NCI-H1694 treated with DMSO at 0.1 percent for 48 hours (cell line): Measurements from ENCODE around the gene IL31RA.

Experiments
- DNase-seq: peaks from one replicate; lab custom pipeline; 2025; lab: John Stamatoyannopoulos, UW

IL31RA gene

GRCh38 chr5:55860288-55860687 lies 9.1 kb downstream of the IL31RA start:
- DNase-seq, result no peak

DNA sequence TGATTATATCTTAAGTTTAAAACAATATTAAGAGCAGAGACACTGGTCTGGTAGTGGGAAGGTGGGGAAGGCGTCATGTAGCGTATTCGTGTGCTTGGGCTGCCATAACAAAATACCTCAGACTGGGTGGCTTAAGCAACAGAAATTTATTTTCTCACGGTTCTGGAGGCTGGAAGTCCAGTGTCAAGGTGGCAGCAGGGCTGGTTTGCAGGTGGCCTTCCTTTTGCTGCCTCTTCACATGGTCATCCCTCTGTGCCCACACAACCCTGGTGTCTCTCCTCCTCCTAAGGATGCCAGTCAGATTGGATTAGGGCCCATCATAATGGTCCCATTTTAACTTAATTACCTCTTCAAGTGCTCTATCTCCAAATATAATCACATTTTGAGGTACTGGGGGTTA lies 9.6 kb downstream of the IL31RA start:
- DNase-seq, result no peak

DNA sequence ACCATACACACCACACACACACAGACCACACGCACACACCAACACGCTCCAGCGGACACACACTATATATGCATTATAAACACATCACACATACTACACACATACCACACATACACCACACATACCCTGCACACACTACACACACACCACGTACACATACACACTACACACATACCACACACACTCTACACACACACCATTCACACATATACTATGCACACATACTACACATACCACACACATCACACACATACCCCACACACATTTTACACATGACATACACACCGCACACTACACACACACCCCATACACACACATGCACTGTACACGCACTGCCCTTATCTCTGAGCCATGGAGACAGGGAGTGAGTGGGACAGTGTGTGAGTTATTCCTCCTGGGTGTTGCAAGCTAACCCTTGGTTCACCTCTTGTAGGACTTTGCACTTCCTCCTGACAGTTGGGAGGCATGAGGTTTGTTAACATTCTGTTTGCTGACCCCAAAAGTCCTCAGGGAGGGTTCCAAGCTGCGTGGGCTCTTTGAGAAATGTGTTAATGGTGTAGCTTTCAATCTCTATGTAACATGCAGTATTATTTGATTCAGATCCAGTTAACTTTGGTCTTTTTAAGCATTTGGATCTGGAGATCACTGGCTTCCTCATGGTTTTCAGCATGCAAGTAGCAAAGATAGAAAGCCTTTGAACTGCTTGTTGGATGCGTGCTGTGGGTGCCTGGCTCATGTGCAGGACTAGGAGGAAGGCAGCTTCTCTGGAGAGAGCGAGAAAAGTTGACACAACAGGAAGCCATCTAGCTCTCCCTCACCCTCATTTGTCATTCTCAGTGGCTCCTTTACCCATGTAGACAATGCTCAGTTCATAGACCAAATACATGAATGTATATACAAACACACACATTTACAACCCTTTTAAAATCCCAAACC lies 13.7 kb downstream of the IL31RA start:
- DNase-seq, result no peak

DNA sequence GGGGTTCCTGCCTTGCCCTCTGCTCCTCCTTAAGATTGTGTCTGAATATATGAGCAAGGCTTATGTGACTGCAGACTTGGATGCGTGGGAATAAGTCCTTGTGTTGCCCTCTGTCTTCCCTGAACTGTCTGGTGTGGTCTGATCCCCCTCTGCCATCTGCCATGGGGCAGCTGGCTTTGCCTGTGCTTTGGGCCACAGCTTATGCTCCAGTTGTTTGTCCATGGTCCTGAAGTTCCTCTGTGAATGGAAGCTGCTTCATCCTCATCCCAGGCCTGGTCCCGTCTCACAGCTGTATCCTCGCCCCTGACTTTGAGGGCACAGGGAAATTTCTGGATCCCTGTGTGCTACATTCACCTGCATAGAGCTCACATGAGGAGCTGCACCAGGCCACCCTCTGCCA lies 14.7 kb downstream of the IL31RA start:
- no peak for DNase-seq

- DNase-seq, result no peak
These were observed 15.3 kb downstream of the IL31RA start for GRCh38 chr5:55866485-55866884.

DNA sequence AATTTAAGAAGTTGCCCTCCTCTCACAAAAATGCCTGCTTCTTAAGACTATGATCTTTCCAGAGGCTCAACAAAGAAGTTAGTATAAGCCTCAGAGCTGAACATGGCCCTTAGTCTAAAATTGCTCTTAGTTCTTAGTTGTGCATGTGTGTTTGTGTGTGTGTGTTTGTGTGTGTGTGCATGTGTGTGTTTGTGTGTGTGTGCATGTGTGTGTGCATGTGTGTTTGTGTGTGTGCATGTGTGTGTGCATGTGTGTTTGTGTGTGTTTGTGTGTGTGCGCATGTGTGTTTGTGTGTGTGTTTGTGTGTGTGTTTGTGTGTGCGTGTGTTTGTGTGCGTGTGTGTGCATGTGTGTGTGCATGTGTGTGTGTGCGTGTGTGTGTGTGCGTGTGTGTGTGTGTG lies 15.8 kb downstream of the IL31RA start:
- no peak for DNase-seq

GRCh38 chr5:55868846-55869245 lies 17.7 kb downstream of the IL31RA start:
- no peak for DNase-seq

DNA sequence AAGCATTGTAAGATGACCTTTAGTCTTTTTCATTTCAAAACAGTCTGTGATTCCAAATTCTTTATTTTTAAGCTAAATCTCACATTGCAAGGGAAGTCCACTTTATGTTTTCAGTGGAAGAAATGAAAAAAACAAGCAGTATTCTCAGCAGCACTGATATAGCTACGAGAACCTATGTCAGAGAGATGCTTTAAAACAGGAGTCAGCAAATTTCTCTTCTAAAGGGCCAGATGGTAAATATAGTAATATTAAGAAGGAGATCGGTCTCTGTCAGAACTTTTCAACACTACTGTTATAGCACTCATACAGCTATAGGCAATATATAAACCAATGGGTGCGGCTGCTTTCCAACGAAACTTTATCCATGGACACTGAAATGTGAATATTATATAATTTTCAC lies 18.7 kb downstream of the IL31RA start:
- DNase-seq, result no peak

DNA sequence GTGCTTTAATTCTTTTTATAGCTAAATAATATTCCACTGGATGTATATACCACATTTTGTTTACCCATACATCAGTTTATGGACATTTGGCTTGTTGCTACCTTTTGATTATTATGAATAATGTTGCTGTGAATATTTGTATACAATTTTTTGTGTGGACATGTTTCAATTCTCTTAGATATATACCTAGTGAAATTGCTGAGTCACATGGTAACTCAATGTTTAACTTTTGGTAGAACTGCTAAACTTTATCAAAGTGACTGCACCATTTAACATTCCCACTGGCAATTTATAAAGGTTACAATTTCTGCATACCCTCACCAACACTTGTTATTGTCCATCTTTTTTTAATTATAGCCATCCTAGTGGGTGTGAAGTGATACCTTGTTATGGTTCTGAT lies 22.1 kb downstream of the IL31RA start:
- no peak for DNase-seq

DNA sequence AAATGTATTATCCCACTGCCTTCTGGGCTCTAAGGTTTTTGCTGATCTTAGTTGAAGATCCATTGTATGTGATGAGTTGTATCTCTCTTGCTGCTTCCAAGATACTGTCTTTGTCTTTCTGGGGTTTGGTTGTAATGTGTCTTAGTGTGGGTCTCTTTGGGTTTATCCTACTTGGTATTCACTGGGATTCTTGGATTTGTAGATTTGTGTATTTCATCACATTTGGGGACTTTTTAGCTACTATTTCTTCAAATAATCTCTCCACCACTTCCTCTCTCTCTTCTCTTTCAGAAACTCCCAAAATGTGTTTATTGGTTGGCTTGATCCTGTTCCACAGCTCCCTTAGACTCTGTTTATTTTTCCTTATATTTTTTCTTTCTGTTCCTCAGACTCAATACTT lies 26.5 kb downstream of the IL31RA start:
- DNase-seq, result no peak

DNA sequence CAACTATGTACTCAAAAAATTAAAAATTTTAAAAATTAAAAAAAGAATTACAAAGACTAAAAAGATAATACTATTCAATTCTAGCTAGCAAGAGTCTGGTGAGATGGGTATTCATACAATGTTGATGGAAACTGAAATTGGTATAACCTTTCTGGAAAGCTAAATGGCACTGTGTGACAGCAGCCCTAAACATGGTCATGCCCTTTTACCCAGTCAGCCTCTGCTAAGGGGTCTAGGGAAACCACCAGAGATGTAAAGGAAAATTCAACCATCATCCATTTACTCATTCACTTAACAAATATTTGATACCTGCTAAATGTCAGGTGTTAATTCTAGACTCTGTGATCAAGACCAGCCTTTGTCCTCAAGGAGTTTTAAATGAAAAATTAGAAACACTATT lies 29.3 kb downstream of the IL31RA start:
- no peak for DNase-seq

DNA sequence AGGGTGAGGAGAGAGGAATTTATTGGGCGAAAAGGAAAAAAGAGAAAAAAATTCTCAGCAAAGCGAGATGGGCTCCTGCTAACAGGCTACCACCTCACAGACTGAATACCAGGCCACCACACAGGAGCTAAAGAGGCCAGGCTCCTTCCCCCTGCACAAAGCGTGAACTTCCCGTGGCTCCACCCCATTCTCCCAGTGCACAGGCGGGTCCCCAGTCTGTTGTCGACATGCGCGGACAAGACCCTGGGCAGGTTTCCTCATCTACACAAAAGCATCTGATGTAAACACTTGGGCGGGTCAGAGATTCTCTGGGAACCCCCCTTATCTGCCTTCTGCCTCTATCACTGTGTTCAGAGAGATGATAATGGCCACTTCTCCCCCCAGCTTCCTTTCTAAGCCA lies 34.2 kb downstream of the IL31RA start:
- no peak for DNase-seq

- no peak for DNase-seq
These were observed 37.0 kb downstream of the IL31RA start for GRCh38 chr5:55888205-55888604.

DNA sequence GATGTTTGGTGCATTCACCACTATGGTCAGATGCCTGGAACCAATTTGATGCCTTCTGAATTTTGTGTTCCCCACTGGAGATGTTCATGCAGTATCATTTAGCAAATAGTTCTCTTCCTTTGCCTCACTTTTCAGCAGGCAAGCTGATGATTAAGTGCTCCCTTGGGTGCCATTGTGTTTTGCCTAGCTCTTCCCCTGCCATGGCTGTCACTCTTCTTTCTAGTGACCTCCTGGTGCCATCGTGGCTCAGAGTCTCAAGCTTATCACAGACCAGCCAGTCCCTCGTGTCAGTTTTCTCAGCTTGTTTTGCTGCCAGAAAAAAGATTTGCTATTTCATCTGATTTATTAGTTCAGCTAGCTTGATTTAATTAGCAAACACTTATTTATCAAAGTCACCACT lies 41.3 kb downstream of the IL31RA start:
- no peak for DNase-seq

DNA sequence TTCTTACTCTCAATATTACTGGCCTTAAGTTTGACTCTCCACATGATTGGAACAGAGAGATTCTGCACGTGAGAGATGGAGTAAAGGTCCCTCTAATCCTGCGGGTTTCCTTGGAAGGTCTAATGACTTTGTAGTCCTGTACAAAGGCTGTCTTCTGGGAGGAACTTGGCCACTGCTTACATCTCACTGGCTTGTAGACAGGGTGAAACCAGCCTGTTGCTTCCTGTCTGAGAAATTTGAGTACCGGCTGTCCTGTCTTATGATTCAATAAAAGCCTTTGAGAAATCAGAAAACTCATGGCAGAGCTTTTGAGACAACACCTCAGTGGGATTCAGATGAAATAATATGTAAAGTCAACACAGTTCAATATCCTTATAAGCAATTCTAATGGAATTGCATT lies 43.0 kb downstream of the IL31RA start:
- DNase-seq, result no peak

DNA sequence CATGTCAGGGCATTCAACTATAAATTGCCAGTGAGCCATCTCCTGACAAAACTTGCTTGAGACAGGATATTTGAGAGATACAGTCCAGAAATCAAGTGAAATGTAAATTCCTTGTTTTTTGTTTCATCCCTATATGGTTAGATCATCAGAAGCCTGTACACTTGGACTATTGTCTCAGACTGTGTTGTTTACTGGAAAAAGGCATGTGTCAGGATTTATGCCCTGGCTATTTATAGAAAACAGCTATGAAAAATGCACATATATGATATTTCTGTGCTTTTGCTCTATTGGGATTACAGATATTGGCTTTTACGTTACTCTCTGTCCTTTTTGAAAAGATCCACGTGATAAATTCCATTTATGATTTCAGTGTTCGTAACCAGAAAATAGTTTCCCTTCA lies 44.2 kb downstream of the IL31RA start:
- DNase-seq, result no peak

GRCh38 chr5:55896238-55896637 lies 45.1 kb downstream of the IL31RA start:
- no peak for DNase-seq

- no peak for DNase-seq
These were observed 45.5 kb downstream of the IL31RA start for GRCh38 chr5:55896663-55897062.

- no peak for DNase-seq
These were observed 46.2 kb downstream of the IL31RA start for GRCh38 chr5:55897206-55897894.

GRCh38 chr5:55897905-55898304 lies 46.7 kb downstream of the IL31RA start:
- peak; percentile 3 for DNase-seq

- no peak for DNase-seq
These were observed 48.2 kb downstream of the IL31RA start for GRCh38 chr5:55899344-55899743.

DNA sequence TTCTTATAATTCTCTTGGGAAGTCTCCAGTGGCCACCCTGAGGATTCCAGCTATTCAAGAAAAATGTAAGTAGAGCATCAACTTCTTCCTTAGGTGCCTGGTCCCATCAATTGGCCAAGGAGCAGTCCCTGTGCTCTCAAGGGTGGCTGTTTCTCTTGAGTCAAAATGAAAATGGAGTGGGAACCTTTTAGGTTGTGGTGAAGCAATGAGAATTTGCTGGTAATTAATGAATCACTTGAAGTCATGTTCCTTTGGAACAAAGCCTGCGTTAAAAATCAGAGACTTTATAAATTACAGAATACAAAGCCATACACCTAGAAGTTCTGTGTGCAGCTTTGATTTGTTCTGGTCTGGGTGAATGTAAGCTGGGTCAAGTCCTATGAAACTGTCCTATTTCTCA lies 48.9 kb downstream of the IL31RA start:
- DNase-seq, result no peak

DNA sequence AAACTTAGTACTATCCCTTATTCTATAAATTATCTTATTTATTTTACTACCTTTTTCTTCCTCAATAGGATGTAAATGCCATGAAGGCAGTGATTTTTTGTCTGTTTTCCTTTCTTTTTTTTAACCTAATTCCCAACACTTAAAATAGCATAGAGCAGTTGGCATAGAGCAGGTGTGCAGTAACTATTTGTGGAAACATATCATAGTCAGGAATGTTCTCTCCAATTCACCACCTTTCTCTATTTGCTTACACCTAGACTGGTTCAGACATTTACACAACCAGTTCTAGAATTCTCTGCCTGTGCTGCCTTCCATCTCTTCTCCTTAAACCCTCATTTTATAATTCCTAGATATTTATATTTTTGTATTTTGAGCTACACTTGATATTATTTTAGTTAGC lies 49.6 kb downstream of the IL31RA start:
- DNase-seq, result no peak

DNA sequence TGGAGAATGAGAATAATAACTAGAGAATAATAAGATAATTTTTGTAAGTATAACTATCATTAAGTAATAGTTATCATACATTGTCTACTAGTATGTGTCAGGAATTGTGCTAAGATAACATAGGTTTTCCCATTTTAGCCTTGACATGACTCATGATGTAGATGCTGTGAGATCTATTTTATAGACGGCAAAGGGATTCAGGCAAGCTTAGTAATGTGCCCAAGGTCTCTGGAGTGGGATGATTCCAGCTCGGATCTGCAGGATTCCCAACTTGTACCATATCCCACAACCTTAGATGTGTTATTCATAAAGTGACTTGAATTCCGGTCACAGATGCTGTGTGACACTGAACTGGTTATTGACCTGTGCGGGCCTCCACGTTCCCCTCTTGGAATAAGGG lies 51.5 kb downstream of the IL31RA start:
- DNase-seq, result no peak
